GM19023 (cell line): ENCODE data around the gene ZFPM1.

Experiments
- ATAC-seq: cut with Tn5 transposase; IDR thresholded peaks from one replicate; pipeline ENCODE4 v1.9.1; 2021; ENCODE audit warnings: mild to moderate bottlenecking, moderate library complexity; ENCODE audit not compliant: unreplicated experiment

Gene ZFPM1

GRCh38 chr16:88495268-88495772 is 42.2 kb downstream of the ZFPM1 start:
- ATAC-seq: no peak

- no peak for ATAC-seq
These were observed 44.7 kb downstream of the ZFPM1 start for GRCh38 chr16:88497561-88498462.

GRCh38 chr16:88498576-88499208 is 45.6 kb downstream of the ZFPM1 start:
- no peak for ATAC-seq

- ATAC-seq: no peak
These were observed 46.2 kb downstream of the ZFPM1 start for GRCh38 chr16:88499292-88499691.

- ATAC-seq: no peak
These were observed 46.8 kb downstream of the ZFPM1 start for GRCh38 chr16:88499836-88500251.

GRCh38 chr16:88500255-88500661 is 47.2 kb downstream of the ZFPM1 start:
- ATAC-seq: no peak

- ATAC-seq: no peak
These were observed 49.3 kb downstream of the ZFPM1 start for GRCh38 chr16:88502371-88502770.

GRCh38 chr16:88502776-88503280 is 49.7 kb downstream of the ZFPM1 start:
- no peak for ATAC-seq

- ATAC-seq: no peak
These were observed 50.3 kb downstream of the ZFPM1 start for GRCh38 chr16:88503374-88503770.

GRCh38 chr16:88503771-88504488 is 50.9 kb downstream of the ZFPM1 start:
- no peak for ATAC-seq

GRCh38 chr16:88504489-88505404 is 51.7 kb downstream of the ZFPM1 start:
- ATAC-seq: no peak

- no peak for ATAC-seq
These were observed 52.5 kb downstream of the ZFPM1 start for GRCh38 chr16:88505405-88506082.

GRCh38 chr16:88506723-88507122 is 53.6 kb downstream of the ZFPM1 start:
- no peak for ATAC-seq

GRCh38 chr16:88507231-88507743 is 54.2 kb downstream of the ZFPM1 start:
- ATAC-seq: no peak

GRCh38 chr16:88508376-88508867 is 55.3 kb downstream of the ZFPM1 start:
- no peak for ATAC-seq

GRCh38 chr16:88508868-88509748 is 56.0 kb downstream of the ZFPM1 start:
- ATAC-seq: no peak

- ATAC-seq: no peak
These were observed 56.6 kb downstream of the ZFPM1 start for GRCh38 chr16:88509749-88510069.
